OCI-LY7 (cell line): ENCODE results near the gene IER5. TPM values are rescaled to one million over a fixed set of nuclear protein-coding genes. Genes with fewer than 3 reads are reported as not detected.

Experiments used
- BruUV-seq: library from RNA; stranded (reverse); fragments of 400-500 nt; replicated peaks from 2 replicates; lab custom pipeline; 2021; lab: Mats Ljungman, UMichigan
- CTCF ChIA-PET: fragments of 300-600 bp; sonication (Branson Sonifier 250); formaldehyde crosslinking; loops from one replicate; lab custom pipeline; 2022; ENCODE audit warnings: antibody characterized with exemption; ENCODE audit not compliant: unreplicated experiment; lab: Charles Lee
- POLR2A ChIA-PET: fragments of 300-600 bp; sonication (Branson Sonifier 250); formaldehyde crosslinking; loops from one replicate; lab custom pipeline; 2022; ENCODE audit warnings: antibody characterized with exemption; lab: Charles Lee
- DNase-seq: peaks from one replicate; pipeline ENCODE4 v3.0.0-alpha.2; 2015; ENCODE audit warnings: low spot score
- H2AFZ ChIP-seq: fragments of 200-600 bp; sonication (generic), shearing (Covaris generic); 2 replicates; pipeline ENCODE4 v1.6.1; 2014; ENCODE audit warnings: mild to moderate bottlenecking, antibody characterized with exemption, low read length, moderate library complexity
- H3K27ac ChIP-seq: fragments of 200-600 bp; sonication (generic); 2 replicates; pipeline ENCODE4 v1.5.1; 2014; ENCODE audit warnings: mixed run types, low read depth, mild to moderate bottlenecking, moderate library complexity, low read length, inconsistent platforms; ENCODE audit not compliant: poor library complexity, severe bottlenecking
- H3K36me3 ChIP-seq: fragments of 200-600 bp; sonication (generic); 2 replicates; pipeline ENCODE4 v1.6.1; 2014; ENCODE audit warnings: mild to moderate bottlenecking, antibody characterized with exemption, low read length, moderate library complexity, mixed read lengths; ENCODE audit not compliant: insufficient read depth
- H3K4me1 ChIP-seq: fragments of 200-600 bp; sonication (generic); 2 replicates; pipeline ENCODE4 v1.5.1; 2014; ENCODE audit warnings: mild to moderate bottlenecking, low read length; ENCODE audit not compliant: insufficient read depth, poor library complexity, severe bottlenecking
- H3K4me2 ChIP-seq: fragments of 200-600 bp; sonication (generic); 2 replicates; pipeline ENCODE4 v1.6.1; 2014; ENCODE audit warnings: mild to moderate bottlenecking, low read length
- H3K4me3 ChIP-seq: fragments of 200-600 bp; sonication (generic); 2 replicates; pipeline ENCODE4 v1.5.1; 2014; ENCODE audit warnings: mild to moderate bottlenecking, low read depth, low read length; ENCODE audit not compliant: poor library complexity, severe bottlenecking
- H3K79me2 ChIP-seq: fragments of 200-600 bp; sonication (generic); 2 replicates; pipeline ENCODE4 v1.6.1; 2016; ENCODE audit warnings: low read depth, mild to moderate bottlenecking, low read length, moderate library complexity, mixed read lengths; ENCODE audit not compliant: insufficient read depth
- H3K9me2 ChIP-seq: fragments of 200-600 bp; sonication (generic); 2 replicates; pipeline ENCODE4 v1.6.1; 2016; ENCODE audit warnings: mild to moderate bottlenecking, low read length, mixed read lengths; ENCODE audit not compliant: insufficient read depth
- H3K9me3 ChIP-seq: fragments of 200-600 bp; sonication (generic); 2 replicates; pipeline ENCODE4 v1.6.1; 2014; ENCODE audit warnings: mild to moderate bottlenecking, mixed run types, low read length, mixed read lengths
- H4K20me1 ChIP-seq: fragments of 200-600 bp; sonication (generic); 2 replicates; pipeline ENCODE4 v1.6.1; 2014; ENCODE audit warnings: mild to moderate bottlenecking, antibody characterized with exemption, low read length, moderate library complexity, mixed read lengths; ENCODE audit not compliant: insufficient read depth
- EZH2phosphoT487 ChIP-seq: fragments of 200-600 bp; sonication (generic); IDR thresholded peaks from 2 replicates; pipeline ENCODE4 v1.6.1; 2018; ENCODE audit warnings: low read depth, borderline replicate concordance, mild to moderate bottlenecking, mixed run types, antibody characterized with exemption, low read length, moderate library complexity, mixed read lengths
- intact Hi-C: fragments of 100-400 bp; cut with micrococcal nuclease; formaldehyde crosslinking; loops from one replicate; pipeline ENCODE4 v1.10.0; 2022; ENCODE audit not compliant: unreplicated experiment
- total RNA-seq, 2 experiments: library from RNA; depleted of rRNA in 1 of 2; stranded (reverse); fragments of >200 nt in 1 of 2; shearing (Covaris generic) in 1 of 2; gene quantifications; 2 replicates each; pipeline ENCODE4 v1.2.3, GENCODE V29; 2014 to 2022
- TF ChIP-seq, protein P1 (sequence below): fragments of 200-600 bp; sonication (generic); conservative IDR thresholded peaks from 2 replicates; pipeline ENCODE4 v1.5.1; 2014; ENCODE audit warnings: mild to moderate bottlenecking, antibody characterized with exemption, low read length, moderate library complexity, mixed read lengths

The IER5 gene
- total RNA-seq, 2 experiments from 2014 or later = 7.2 to 14.3 TPM

DNA sequence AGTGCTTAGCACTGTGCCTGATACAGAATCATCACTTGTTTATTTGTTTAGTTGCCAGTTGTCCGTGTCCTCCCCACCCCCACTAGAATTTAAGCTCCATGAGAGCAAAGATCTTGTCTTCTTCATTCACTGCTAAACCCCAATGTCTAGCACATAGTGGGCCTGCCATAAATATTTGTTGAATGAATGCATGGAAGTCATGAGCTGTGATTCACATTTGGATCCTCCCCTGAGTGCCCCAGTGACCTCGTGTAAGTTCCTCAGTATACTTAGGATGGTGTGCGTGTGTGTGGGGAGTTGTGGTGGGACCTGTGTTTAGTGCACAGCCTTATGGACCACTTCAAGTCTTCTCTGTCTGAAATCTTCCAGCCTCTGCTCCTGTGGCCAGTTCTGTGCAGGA is 23.1 kb downstream of the IER5 start:
- no peaks in the 10 kb centered on the region; the same call in 1 of the 2 replicates for H4K20me1 ChIP-seq
- no TSS peak for BruUV-seq
- no peak overlapping the region for H3K4me2 ChIP-seq
- ChIA-PET CTCF (no interaction called here), POLR2A (interaction anchor here (1.0 to 1.5 kb wide), 2 partner anchors 20 to 561 kb away, joined by 3 to 4 read pairs; no protein-coding TSS in a partner anchor)
- H3K4me1 ChIP-seq = no peaks in the 10 kb centered on the region
- no peak overlapping the region for H2AFZ ChIP-seq
- no peak for DNase-seq
- no peak overlapping the region for H3K4me3 ChIP-seq
- intact Hi-C loops = no loop called here
- H3K9me2 ChIP-seq = no peaks in the 10 kb centered on the region
- H3K9me3 ChIP-seq = no peaks in the 10 kb centered on the region
- no peak for TF ChIP-seq EZH2phosphoT487
- TF ChIP-seq, protein P1, sequence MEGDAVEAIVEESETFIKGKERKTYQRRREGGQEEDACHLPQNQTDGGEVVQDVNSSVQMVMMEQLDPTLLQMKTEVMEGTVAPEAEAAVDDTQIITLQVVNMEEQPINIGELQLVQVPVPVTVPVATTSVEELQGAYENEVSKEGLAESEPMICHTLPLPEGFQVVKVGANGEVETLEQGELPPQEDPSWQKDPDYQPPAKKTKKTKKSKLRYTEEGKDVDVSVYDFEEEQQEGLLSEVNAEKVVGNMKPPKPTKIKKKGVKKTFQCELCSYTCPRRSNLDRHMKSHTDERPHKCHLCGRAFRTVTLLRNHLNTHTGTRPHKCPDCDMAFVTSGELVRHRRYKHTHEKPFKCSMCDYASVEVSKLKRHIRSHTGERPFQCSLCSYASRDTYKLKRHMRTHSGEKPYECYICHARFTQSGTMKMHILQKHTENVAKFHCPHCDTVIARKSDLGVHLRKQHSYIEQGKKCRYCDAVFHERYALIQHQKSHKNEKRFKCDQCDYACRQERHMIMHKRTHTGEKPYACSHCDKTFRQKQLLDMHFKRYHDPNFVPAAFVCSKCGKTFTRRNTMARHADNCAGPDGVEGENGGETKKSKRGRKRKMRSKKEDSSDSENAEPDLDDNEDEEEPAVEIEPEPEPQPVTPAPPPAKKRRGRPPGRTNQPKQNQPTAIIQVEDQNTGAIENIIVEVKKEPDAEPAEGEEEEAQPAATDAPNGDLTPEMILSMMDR = no peak
- no peak overlapping the region for H3K27ac ChIP-seq
- no peaks in the 10 kb centered on the region for H3K36me3 ChIP-seq
- H3K79me2 ChIP-seq = no peaks in the 10 kb centered on the region

DNA sequence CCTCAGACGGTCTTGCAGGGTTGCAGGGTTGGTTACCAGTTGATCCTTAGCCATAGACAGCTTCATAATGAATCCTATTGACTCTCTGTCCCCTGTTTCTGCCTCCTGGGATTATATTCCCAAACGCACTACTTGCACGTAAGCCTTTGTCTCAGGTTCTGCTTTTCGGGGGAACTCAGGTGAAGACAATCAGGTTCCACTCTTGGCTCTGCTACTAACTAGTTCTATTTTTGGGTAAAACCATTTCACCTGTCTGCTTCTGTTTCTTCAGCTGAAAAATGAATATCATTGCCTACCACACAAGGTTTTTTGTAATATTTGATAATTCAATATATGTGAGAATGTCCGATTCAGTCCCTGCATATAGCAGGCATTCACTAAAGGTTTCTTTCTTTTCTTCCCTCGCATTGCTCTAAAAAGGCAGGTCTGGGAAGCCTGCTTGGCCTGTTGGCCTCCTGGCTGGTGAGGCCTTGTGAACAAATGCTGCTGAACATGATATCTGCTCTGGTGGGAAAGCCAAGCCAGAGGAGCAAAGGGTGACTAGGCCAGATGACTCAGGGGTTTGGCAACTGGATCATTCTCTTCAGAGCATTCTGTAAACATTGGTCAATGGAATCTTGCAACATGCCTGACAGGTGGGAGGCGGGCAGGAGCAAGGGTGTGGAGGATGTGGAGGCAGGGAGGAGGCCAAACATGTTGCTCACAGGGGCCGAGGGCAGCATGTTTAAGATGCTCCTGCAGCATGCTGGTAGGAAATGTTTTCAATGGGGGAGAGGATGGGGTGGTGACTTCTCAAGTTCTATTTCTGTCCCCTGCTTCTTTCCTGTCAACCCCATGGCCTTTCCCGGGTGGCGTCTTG is 23.8 kb downstream of the IER5 start:
- ChIA-PET POLR2A (interaction anchor here (1.0 to 1.5 kb wide), 2 partner anchors 20 to 561 kb away, joined by 3 to 4 read pairs; no protein-coding TSS in a partner anchor), CTCF (no interaction called here)
- no peaks in the 10 kb centered on the region for H3K79me2 ChIP-seq
- no peaks in the 10 kb centered on the region for H3K9me2 ChIP-seq
- H3K36me3 ChIP-seq = no peaks in the 10 kb centered on the region
- no peak overlapping the region for H3K4me3 ChIP-seq
- H3K4me2 ChIP-seq = no peak overlapping the region
- DNase-seq = no peak
- no peak overlapping the region for H2AFZ ChIP-seq
- intact Hi-C loops = no loop called here
- H3K9me3 ChIP-seq = no peaks in the 10 kb centered on the region
- BruUV-seq = no TSS peak
- no peak overlapping the region for H3K27ac ChIP-seq
- H4K20me1 ChIP-seq = no peaks in the 10 kb centered on the region
- TF ChIP-seq, protein P1 = no peak
- H3K4me1 ChIP-seq = no peaks in the 10 kb centered on the region
